Heart left ventricle (tissue), 16 donors: ENCODE data around the gene GADL1. TPM values are rescaled to one million over a fixed set of nuclear protein-coding genes. Genes with fewer than 3 reads are reported as not detected.

ENCODE experiments used
- ATAC-seq, 4 donors: fragments of 200-7000 bp; cut with Tn5 transposase; one replicate each; pipeline ENCODE4 v1.9.1; 2020 to 2022; ENCODE audit warnings: moderate library complexity in 4 of 4, mild to moderate bottlenecking in 3 of 4, moderate number of reproducible peaks in 1 of 4
- DNase-seq, 5 donors: peaks; one replicate each; pipeline ENCODE4 v3.0.0-alpha.2; 2020
- H3K27ac ChIP-seq, 12 donors: fragments of 200-600 bp; sonication (generic) in 4 of 12; one replicate each; pipeline versions ENCODE4 v1.5.0 to v1.8.0; 2016 to 2022; ENCODE audit warnings: mild to moderate bottlenecking in 2 of 12
- H3K27me3 ChIP-seq, 9 donors: fragments of 200-600 bp; sonication (generic) in 2 of 9; one replicate each; pipeline versions ENCODE4 v1.5.1 to v1.8.0; 2016 to 2022; ENCODE audit warnings: mild to moderate bottlenecking in 3 of 9
- H3K36me3 ChIP-seq, 9 donors: fragments of 200-600 bp; sonication (generic) in 2 of 9; one replicate each; pipeline versions ENCODE4 v1.5.0 to v1.8.0; 2018 to 2022; ENCODE audit warnings: mild to moderate bottlenecking in 2 of 9
- H3K4me1 ChIP-seq, 12 donors: fragments of 200-600 bp; sonication (generic) in 4 of 12; one replicate each; pipeline versions ENCODE4 v1.5.0 to v1.8.0; 2016 to 2022; ENCODE audit warnings: mild to moderate bottlenecking in 3 of 12
- H3K4me3 ChIP-seq, 12 donors: fragments of 200-600 bp; sonication (generic) in 4 of 12; one replicate each; pipeline versions ENCODE4 v1.5.0 to v1.8.0; 2017 to 2022; ENCODE audit warnings: mild to moderate bottlenecking in 9 of 12, moderate library complexity in 4 of 12
- H3K9me3 ChIP-seq, 12 donors: fragments of 200-600 bp; sonication (generic) in 4 of 12; one replicate each; pipeline versions ENCODE4 v1.5.0 to v1.8.0; 2016 to 2022; ENCODE audit warnings: mild to moderate bottlenecking in 1 of 12
- CTCF ChIP-seq, 12 donors: fragments of 200-600 bp; sonication (generic) in 4 of 12; IDR thresholded peaks; one replicate each; pipeline versions ENCODE4 v1.5.0 to v1.8.0; 2018 to 2022; ENCODE audit warnings: antibody characterized with exemption in 12 of 12, mild to moderate bottlenecking in 5 of 12
- POLR2A ChIP-seq, 2 donors: fragments of 450-650 bp; IDR thresholded peaks; one replicate each; pipeline ENCODE4 v1.6.1; 2017; ENCODE audit warnings: antibody characterized with exemption in 2 of 2, mild to moderate bottlenecking in 2 of 2, moderate library complexity in 2 of 2
- WGBS, 4 donors: extraction: QIAGEN DNeasy Blood & Tissue Kit in 2 of 4; methylation state at CpG; one replicate each; pipeline versions ENCODE4 v1.1.5 to v1.1.7; 2013 to 2018; 5-methylcytosine and 5-hydroxymethylcytosine counted together
- intact Hi-C, 10 donors: fragments of 100-400 bp; cut with DNase I; formaldehyde crosslinking; loops; one replicate each; pipeline versions ENCODE4 v1.11.1 to v1.14.2; 2022
- long read RNA-seq, 3 donors: library from polyadenylated mRNA; unstranded; transcript quantifications; one replicate each; pipeline ENCODE4 v2.0.0, GENCODE V29; 2020 to 2021
- polyA plus RNA-seq, 2 donors: library from polyadenylated mRNA; stranded (reverse); fragments of 200-250 nt; gene quantifications; one replicate each; pipeline ENCODE4 v1.2.3, GENCODE V29; 2013
- total RNA-seq, 9 donors: library from RNA; depleted of rRNA in 2 of 9; stranded (reverse); fragments of >200 nt in 2 of 9; fragmentation: NEBNext Ultra II Directional in 3 of 9; extraction: Animal tissue kit (Norgen Biotek cat#: 25700) in 3 of 9; gene quantifications; one replicate each; pipeline versions ENCODE4 v1.1.0 to v1.2.4, GENCODE V29; 2016 to 2023
- donor health status: ischemic (EF 13 %, LVEDD 7.1; RV severe dilation, severe dysfunction).
- donor health status: healthy with polysubstance abuse.
- donor health status: DM: no; HTN: yes; CAD: no.
- donor health status: DM: no; HTN: no; CAD: no.
- donor health status: ischemic (EF 25% LVEDD 6.9; RV normal size, moderate dysfunction).
- donor health status: ischemic (EF 25% LVEDD 5.7; RV mildly dilated, moderate dysfunction).
- donor health status: healthy.
- donor health status: DM: yes; HTN: yes; CAD: no.
- donor health status: ischemic (EF 35%, LVEDD 5.7; RV mildly dilated, moderate dysfunction).
- donor health status: nonischemic (EF 11% LVEDD 7.7; RV severe dilation, severe dysfunction).
- donor health status: DM: yes; HTN: yes; CAD: no.
- donor health status: PGD.
- donor health status: ischemic (EF 29% LVEDD 5.4; RV normal size, mild dysfunction).
- donor health status: nonischemic (EF 23%, LVEDD 6.1; RV moderate dilation, normal function).

Gene GADL1, protein sequence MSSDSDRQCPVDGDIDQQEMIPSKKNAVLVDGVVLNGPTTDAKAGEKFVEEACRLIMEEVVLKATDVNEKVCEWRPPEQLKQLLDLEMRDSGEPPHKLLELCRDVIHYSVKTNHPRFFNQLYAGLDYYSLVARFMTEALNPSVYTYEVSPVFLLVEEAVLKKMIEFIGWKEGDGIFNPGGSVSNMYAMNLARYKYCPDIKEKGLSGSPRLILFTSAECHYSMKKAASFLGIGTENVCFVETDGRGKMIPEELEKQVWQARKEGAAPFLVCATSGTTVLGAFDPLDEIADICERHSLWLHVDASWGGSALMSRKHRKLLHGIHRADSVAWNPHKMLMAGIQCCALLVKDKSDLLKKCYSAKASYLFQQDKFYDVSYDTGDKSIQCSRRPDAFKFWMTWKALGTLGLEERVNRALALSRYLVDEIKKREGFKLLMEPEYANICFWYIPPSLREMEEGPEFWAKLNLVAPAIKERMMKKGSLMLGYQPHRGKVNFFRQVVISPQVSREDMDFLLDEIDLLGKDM
- total RNA-seq, result under 1 TPM in 6 of 9 donors, not detected in 3; 0.08 to 0.59 (median 0.22) TPM
- polyA plus RNA-seq, result under 1 TPM; 0.03 to 0.11 TPM
- long read RNA-seq, donor 1, partial matches to known transcripts, result 0 of 1 reads
- long read RNA-seq, donor 1, other reads (novel, unspliced or antisense), result 1 of 1 reads
- long read RNA-seq, donor 2, result 0 reads
- long read RNA-seq, donor 3, result 0 reads

DNA sequence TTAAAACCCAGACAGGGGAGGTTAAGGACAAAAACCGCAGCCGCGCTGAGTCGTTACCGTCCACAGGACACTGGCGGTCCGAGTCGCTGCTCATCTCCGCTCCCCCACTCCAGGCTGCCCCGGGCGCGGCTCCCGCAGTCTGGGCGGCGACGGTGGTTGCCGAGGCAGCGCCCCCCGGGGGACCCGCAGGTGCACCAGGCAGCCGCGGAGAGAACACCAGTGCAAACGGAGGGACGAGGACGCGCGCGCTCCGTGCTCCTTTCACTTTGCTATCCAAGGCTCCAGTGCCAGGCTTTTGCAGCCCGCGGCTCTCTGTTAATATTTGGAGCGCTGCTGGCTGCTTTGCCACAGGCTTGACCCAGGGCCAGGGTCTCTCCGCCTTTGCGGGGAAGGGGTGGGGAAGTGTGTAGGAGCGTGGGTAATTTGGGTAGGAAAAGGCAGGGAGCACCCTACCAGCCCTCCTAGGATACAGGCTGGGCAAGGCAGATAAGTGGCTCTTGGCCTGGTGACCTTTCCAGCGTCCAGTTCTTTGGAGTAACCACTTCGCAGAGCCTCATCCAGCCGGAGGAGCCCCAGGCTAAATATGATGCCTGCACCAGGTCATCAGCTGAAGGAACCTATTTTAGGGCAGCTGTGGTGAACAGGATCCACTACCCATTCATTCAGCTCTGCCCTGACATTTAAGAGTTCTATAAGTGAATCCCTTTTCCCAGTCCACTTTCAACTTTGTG, at the start of gene GADL1:
GADL1 (minus strand) TSS at position 141 of the 731 bp plus-strand sequence; CDS start at position 94, 47 bp downstream.
- intact Hi-C loops, result loop anchor here in 2 of 10 donors (10.0 kb wide), 2 partner anchors 110 to 120 kb away; no protein-coding TSS in a partner anchor
- peak within 1 kb of the TSS; percentile 7 to 72 (median 58) for H3K4me3 ChIP-seq
- H3K9me3 ChIP-seq, result no peaks in the 10 kb centered on the region
- WGBS, 4 donors, result 2 to 7% (median 4%) methylated on average over 18 to 38 of the region's 38 CpGs
- H3K4me1 ChIP-seq, result peaks cover 0 to 8% (median 0%) of the 10 kb centered on the region in 12 donors
- peaks cover 0 to 25% (median 0%) of the 10 kb centered on the region in 9 donors for H3K27me3 ChIP-seq
- H3K27ac ChIP-seq, result peak within 1 kb of the TSS in 1 of 12 donors; percentile 42
- TF ChIP-seq POLR2A (IDR thresholded peaks at IDR 0.05) (no peak), CTCF (IDR thresholded peaks at IDR 0.05) (peak in 1 of 12 donors; percentile 24)
- ATAC-seq (peak in 3 of 4 donors; percentile 67 to 83 (median 82)), DNase-seq (peak; percentile 20 to 55 (median 33))
- H3K36me3 ChIP-seq, result no peaks in the 10 kb centered on the region

- intact Hi-C loops, result no loop called here
- TF ChIP-seq POLR2A (IDR thresholded peaks at IDR 0.05), result no peak
- TF ChIP-seq CTCF (IDR thresholded peaks at IDR 0.05), result no peak
- Histone ChIP-seq H3K4me1 (no peaks in the 10 kb centered on the region), H3K9me3 (peaks cover 0 to 6% (median 0%) of the 10 kb centered on the region in 12 donors), H3K27ac (no peak overlapping the region), H3K36me3 (no peaks in the 10 kb centered on the region), H3K27me3 (no peaks in the 10 kb centered on the region), H3K4me3 (no peak overlapping the region)
- ATAC-seq (no peak), DNase-seq (no peak)
- 58 to 79% (median 72%) methylated on average over 2 of the region's 2 CpGs for WGBS, 4 donors
Measured at GRCh38 chr3:30944124-30944523, 49.7 kb upstream of the GADL1 start.

DNA sequence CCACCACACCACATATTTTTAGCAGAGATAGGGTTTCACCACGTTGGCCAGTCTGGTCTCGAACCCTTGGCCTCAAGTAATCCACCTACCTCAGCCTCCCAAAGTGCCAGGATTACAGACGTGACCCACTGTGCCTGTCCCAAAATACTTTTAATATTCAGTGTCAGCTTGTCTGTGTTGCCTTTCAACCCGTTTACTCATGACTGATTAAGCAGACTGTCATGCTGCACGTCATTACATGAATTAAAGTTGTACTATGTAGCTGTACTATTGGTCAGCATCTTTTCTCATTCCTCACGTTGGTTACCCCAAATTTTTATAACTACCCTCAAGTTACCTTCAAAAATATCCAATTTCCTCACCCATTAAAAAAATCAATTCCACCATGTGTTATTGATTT, 48.7 kb upstream of the GADL1 start:
- no peak for DNase-seq
- Histone ChIP-seq H3K4me3 (no peak overlapping the region), H3K27ac (no peak overlapping the region), H3K36me3 (no peaks in the 10 kb centered on the region), H3K27me3 (no peaks in the 10 kb centered on the region), H3K4me1 (no peaks in the 10 kb centered on the region), H3K9me3 (peaks cover 0 to 6% (median 0%) of the 10 kb centered on the region in 12 donors)
- TF ChIP-seq POLR2A (IDR thresholded peaks at IDR 0.05) (no peak), CTCF (IDR thresholded peaks at IDR 0.05) (no peak)
- WGBS, 4 donors, result 76 to 85% (median 79%) methylated on average over 6 of the region's 6 CpGs
- ATAC-seq, result no peak
- intact Hi-C loops, result no loop called here
